Mucosa of descending colon (tissue), 3 donors: ENCODE results near the gene SLC35B4. TPM values are rescaled to one million over a fixed set of nuclear protein-coding genes. Genes with fewer than 3 reads are reported as not detected.

Source experiments
- ATAC-seq: fragments of 200-7000 bp; cut with Tn5 transposase; one replicate; pipeline ENCODE4 v1.9.1; 2020; ENCODE audit warnings: mild to moderate bottlenecking, moderate library complexity
- DNase-seq, 3 donors: peaks; one replicate each; pipeline ENCODE4 v3.0.0-alpha.2; 2020
- H3K36me3 ChIP-seq: fragments of 200-600 bp; one replicate; pipeline ENCODE4 v1.8.0; 2021; ENCODE audit warnings: low read depth, mild to moderate bottlenecking
- H3K4me1 ChIP-seq: fragments of 200-600 bp; one replicate; pipeline ENCODE4 v1.8.0; 2021; ENCODE audit warnings: low read depth, mild to moderate bottlenecking
- H3K4me3 ChIP-seq: fragments of 200-600 bp; one replicate; pipeline ENCODE4 v1.8.0; 2021; ENCODE audit warnings: mild to moderate bottlenecking
- H3K9me3 ChIP-seq: fragments of 200-600 bp; one replicate; pipeline ENCODE4 v1.8.0; 2021; ENCODE audit warnings: mild to moderate bottlenecking
- CTCF ChIP-seq: fragments of 200-600 bp; IDR thresholded peaks from one replicate; pipeline ENCODE4 v1.8.0; 2022; ENCODE audit warnings: antibody characterized with exemption, mild to moderate bottlenecking
- intact Hi-C, 2 donors: fragments of 100-400 bp; cut with DNase I in 1 of 2; cut with micrococcal nuclease in 1 of 2; formaldehyde crosslinking; loops; one replicate each; pipeline versions ENCODE4 v1.11.0 to v1.11.1; 2022; cut with DNase I, micrococcal nuclease
- total RNA-seq, 3 donors: library from RNA; stranded (reverse); fragmentation: NEBNext Ultra II Directional in 2 of 3; extraction: Animal tissue kit (Norgen Biotek cat#: 25700) in 2 of 3; gene quantifications; one replicate each; pipeline versions ENCODE4 v1.2.1 to v1.2.4, GENCODE V29; 2021 to 2023
- donor health status: DM: no; HTN: no; CAD: no; lungs with moderate emphysema.
- donor health status: DM: no; HTN: no; CAD: no.
- donor health status: DM: no; HTN: yes; CAD: no.

SLC35B4 gene
- total RNA-seq, 3 donors from 2014 or later = 6.1 to 14.1 (median 9.0) TPM

DNA sequence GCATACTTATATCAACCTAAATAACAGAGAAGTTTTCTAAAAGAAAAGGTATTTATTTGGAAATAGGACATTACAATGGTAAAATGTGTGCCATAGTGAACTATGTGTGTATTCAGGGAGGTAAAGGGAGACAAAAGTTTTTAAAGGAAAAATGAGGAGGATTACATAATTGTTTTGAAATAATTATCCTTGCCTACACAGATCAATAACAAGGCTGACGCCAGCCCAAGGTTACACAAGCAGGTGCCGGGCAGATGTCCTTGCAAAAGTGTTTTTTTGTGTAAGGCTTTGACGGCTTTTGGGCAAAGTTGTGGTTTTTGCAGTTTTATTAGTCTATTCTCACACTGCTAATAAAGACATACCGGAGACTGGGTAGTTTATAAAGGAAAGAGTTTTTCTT lies 22.7 kb upstream of the SLC35B4 start:
- DNase-seq = no peak
- intact Hi-C loops = no loop called here
- TF ChIP-seq CTCF = no peak
- H3K36me3 ChIP-seq = no peaks in the 10 kb centered on the region
- no peak for ATAC-seq
- H3K4me1 ChIP-seq = no peaks in the 10 kb centered on the region
- H3K9me3 ChIP-seq = no peaks in the 10 kb centered on the region
- no peak overlapping the region for H3K4me3 ChIP-seq

DNA sequence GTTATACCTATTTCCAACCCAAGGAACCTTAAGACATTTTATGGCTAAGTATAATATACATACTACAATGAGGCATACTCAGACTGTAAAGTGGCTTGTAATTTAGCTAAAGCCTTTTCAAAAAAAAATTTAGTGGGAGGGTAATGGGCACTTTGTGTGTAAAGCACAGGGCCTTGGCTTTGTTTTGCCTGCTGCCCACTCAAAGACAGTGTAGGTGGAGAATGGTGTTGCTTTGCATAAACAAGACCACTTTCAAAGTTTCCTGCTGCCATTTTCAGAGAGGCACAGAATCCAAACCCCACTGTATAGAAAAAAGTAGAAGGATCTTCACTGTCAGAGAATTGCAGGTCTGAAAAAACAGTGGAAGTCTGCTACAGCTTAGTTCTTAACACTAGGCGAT lies 21.2 kb upstream of the SLC35B4 start:
- intact Hi-C loops = no loop called here
- H3K4me1 ChIP-seq = no peaks in the 10 kb centered on the region
- DNase-seq (no peak), ATAC-seq (no peak)
- H3K9me3 ChIP-seq = no peaks in the 10 kb centered on the region
- no peak for TF ChIP-seq CTCF
- no peak overlapping the region for H3K4me3 ChIP-seq
- no peaks in the 10 kb centered on the region for H3K36me3 ChIP-seq

GRCh38 chr7:134334408-134334807 lies 17.7 kb upstream of the SLC35B4 start:
- no peak for TF ChIP-seq CTCF
- intact Hi-C loops = no loop called here
- Histone ChIP-seq H3K36me3 (no peaks in the 10 kb centered on the region), H3K9me3 (no peaks in the 10 kb centered on the region), H3K4me1 (peaks cover 3% of the 10 kb centered on the region), H3K4me3 (no peak overlapping the region)
- ATAC-seq (no peak), DNase-seq (no peak)

DNA sequence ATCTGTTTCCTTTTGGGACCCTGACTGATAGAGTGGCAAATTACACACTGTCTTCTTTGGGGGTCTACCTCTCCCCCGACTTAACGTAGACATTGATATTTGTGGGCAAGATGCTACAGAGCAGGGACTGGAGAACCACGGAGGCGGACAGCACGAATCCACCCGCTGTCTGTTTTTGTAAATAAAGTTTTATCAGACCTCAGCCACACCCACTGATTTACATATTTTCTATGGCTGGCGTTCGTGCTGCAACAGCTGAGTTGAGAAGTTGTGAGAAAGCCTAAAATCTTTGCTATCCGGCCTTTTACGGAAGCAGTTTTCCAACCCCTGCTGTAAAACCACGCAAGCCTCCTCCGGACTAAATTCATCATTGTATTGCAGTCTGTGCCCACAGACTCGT lies 17.2 kb upstream of the SLC35B4 start:
- no peaks in the 10 kb centered on the region for H3K36me3 ChIP-seq
- ATAC-seq = no peak
- no peak for TF ChIP-seq CTCF
- intact Hi-C loops = no loop called here
- H3K4me3 ChIP-seq = no peak overlapping the region
- H3K4me1 ChIP-seq = peaks cover 3% of the 10 kb centered on the region
- DNase-seq = no peak
- H3K9me3 ChIP-seq = no peaks in the 10 kb centered on the region

DNA sequence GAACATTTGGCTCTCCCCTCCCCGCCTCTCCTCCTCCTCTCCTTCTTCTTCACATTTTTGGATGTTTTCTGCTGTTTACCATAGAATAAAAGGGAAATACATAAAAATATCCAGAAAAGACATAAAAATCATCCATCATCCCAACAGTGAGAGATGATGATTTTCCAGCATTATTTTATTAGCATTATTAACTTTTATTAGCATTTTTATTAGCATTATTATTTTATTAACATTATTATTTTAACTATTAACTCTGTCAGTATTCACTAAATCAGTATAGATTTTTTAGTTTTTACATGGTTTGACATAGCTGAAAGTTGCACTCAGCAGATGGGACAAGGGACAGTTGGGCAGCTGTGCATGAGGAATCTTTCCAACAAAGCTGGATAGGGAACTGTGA lies 16.2 kb upstream of the SLC35B4 start:
- DNase-seq (no peak), ATAC-seq (no peak)
- H3K4me1 ChIP-seq = peaks cover 3% of the 10 kb centered on the region
- no peaks in the 10 kb centered on the region for H3K9me3 ChIP-seq
- no peak for TF ChIP-seq CTCF
- intact Hi-C loops = no loop called here
- no peaks in the 10 kb centered on the region for H3K36me3 ChIP-seq
- no peak overlapping the region for H3K4me3 ChIP-seq

- intact Hi-C loops = no loop called here
- H3K9me3 ChIP-seq = no peaks in the 10 kb centered on the region
- no peak for ATAC-seq
- peaks cover 3% of the 10 kb centered on the region for H3K4me1 ChIP-seq
- no peaks in the 10 kb centered on the region for H3K36me3 ChIP-seq
- H3K4me3 ChIP-seq = no peak overlapping the region
- TF ChIP-seq CTCF = no peak
- no peak for DNase-seq
Observed at GRCh38 chr7:134331393-134331792, 14.7 kb upstream of the SLC35B4 start.
